ENCODE measurements around the gene TUBG1. TPM values are rescaled to one million over a fixed set of nuclear protein-coding genes. Genes with fewer than 3 reads are reported as not detected.

TUBG1 gene
- total and polyA plus RNA-seq, 9 of the 15 experiments (the other 6 are each of a cell fraction or from before 2014, with no cell fraction given) = 33.1 to 147 (median 66.0) TPM

DNA sequence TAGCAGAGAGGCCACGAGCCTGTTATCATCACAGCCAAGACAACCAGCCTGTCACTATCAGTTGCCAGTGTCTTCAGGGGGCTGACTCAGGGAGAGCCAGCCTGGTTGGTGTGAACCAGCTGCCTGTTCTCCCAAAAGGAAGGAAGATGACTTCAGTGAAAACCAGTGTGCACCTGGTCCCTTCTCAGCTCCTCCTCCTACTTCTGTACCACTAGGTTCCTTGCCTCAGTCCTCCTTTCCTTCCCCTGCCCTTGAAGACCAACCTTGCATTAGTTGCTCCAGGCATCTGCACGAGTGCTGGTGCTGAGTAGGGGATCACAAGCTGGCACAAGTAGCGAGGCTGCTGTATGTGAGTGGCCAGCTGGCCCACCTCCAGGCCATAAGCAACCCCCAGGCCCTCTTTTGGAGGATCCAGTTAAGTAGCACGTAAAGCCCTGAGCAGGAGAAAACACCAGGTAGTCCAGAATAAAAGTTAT is 8.5 kb downstream of the TUBG1 start (continued):
- TF ChIP-seq POLR2AphosphoS5 (IDR thresholded peaks at IDR 0.05; ENCODE audit: control insufficient read depth, insufficient read depth, low read depth, low read length) = peak; percentile 72; the same call in 1 of the 2 replicates
- TF ChIP-seq TEAD4 (IDR thresholded peaks at IDR 0.05; ENCODE audit: low read length) = peak; percentile 45; the same call in 1 of the 2 replicates
- no peak for TF ChIP-seq TEAD4 (CRISPR knock-in tag; IDR thresholded peaks at IDR 0.05; ENCODE audit: borderline replicate concordance)

- in situ Hi-C loops (cut with MboI) (no loop called here), intact Hi-C loops (cut with micrococcal nuclease) (loop anchor here (2.0 kb wide), 1 partner anchor 60 kb away; no protein-coding TSS in a partner anchor)
- no peaks in the 10 kb centered on the region for H4K20me1 ChIP-seq (replicated peaks; ENCODE audit: control insufficient read depth, insufficient read depth, low read length)
- FAIRE-seq = peak; percentile 86
- H3K79me2 ChIP-seq (ENCODE audit: control insufficient read depth, insufficient read depth, low read length) = no peaks in the 10 kb centered on the region
- H3K4me1 ChIP-seq (replicated peaks in 1 of 2; ENCODE audit: control insufficient read depth in 2 of 2, insufficient read depth in 2 of 2, low read length in 2 of 2) = peaks cover 21 to 31% of the 10 kb centered on the region in 2 experiments; a peak in 4 of 5 replicates
- no TSS peak for BruUV-seq (replicated peaks)
- H3K9me1 ChIP-seq (ENCODE audit: control insufficient read depth, insufficient read depth, low read length) = no peaks in the 10 kb centered on the region
- no peaks in the 10 kb centered on the region for H3K9me3 ChIP-seq (replicated peaks; ENCODE audit: control insufficient read depth, insufficient read depth, low read depth, low read length)
- H3K36me3 ChIP-seq (ENCODE audit: control insufficient read depth, insufficient read depth, low read length) = peaks cover 24% of the 10 kb centered on the region; the same call in 2 of the 3 replicates
- no peak overlapping the region for H3K4me3 ChIP-seq
- peak overlapping the region; percentile 56 for H2AFZ ChIP-seq (ENCODE audit: low read depth, low read length)
- H3K27me3 ChIP-seq (ENCODE audit: control insufficient read depth in 2 of 2, insufficient read depth in 2 of 2, low read length in 2 of 2) = no peaks in the 10 kb centered on the region
- 53% methylated on average over 9 of the region's 9 CpGs for WGBS (ENCODE audit: insufficient coverage, low coverage, missing lambda C conversion rate)
- CTCF ChIA-PET (ENCODE audit: low intra/inter-chr PET ratio) = interaction anchor here (0.6 kb wide), 1 partner anchor 155 kb away, joined by 3 read pairs; no protein-coding TSS in a partner anchor
- POLR2A ChIA-PET = interaction anchor here (0.6 to 3.5 kb wide), 10 partner anchors 9 to 250 kb away, joined by 3 to 31 read pairs (median 3); partner anchors contain the start of genes RETREG3 and TUBG1
- H3K4me2 ChIP-seq (ENCODE audit: insufficient read depth, low read length) = peak overlapping the region; percentile 32; the same call in 1 of the 2 replicates
- H3K27ac ChIP-seq (ENCODE audit: extremely low read depth, low read depth, low read length) = no peak overlapping the region; the same call in 2 of the 3 replicates
- DNase-seq (ENCODE audit: extremely low read depth in 1 of 4, low spot score in 3 of 4) = peak; percentile 65 to 82 (median 70)
- peak overlapping the region; percentile 24 to 28; a peak in 1 of 4 replicates for H3K9ac ChIP-seq (ENCODE audit: insufficient read depth in 1 of 2, low read depth in 2 of 2, low read length in 2 of 2)
- ATAC-seq = peak; percentile 92
- no peak for TF ChIP-seq ZFP36 (IDR thresholded peaks at IDR 0.05; ENCODE audit: low read depth, low read length, partially characterized antibody)
- TF ChIP-seq ZFP30 (CRISPR knock-in tag; IDR thresholded peaks at IDR 0.05; ENCODE audit: borderline replicate concordance) = no peak
- TF ChIP-seq E2F6 (IDR thresholded peaks at IDR 0.05; ENCODE audit: borderline replicate concordance in 1 of 2, extremely low read depth in 1 of 2, insufficient read depth in 1 of 2, insufficient read length in 1 of 2, low read depth in 1 of 2, low read length in 1 of 2, poor library complexity in 1 of 2, severe bottlenecking in 1 of 2) = peak in 1 of 2 experiments; percentile 18
- TF ChIP-seq ZBTB11 (CRISPR knock-in tag; IDR thresholded peaks at IDR 0.05) = no peak
- TF ChIP-seq ZNF76 (CRISPR knock-in tag; IDR thresholded peaks at IDR 0.05; ENCODE audit: borderline replicate concordance) = no peak
Measured at GRCh38 chr17:42618442-42619150, 9.1 kb downstream of the TUBG1 start.
